ENCODE data around the gene APMAP. TPM values are rescaled to one million over a fixed set of nuclear protein-coding genes. Genes with fewer than 3 reads are reported as not detected.

Gene APMAP
- polyA plus RNA-seq, 1 donor, result 92.2 TPM

- no peak for DNase-seq
Observed at GRCh38 chr20:24966317-24967012, 26.1 kb downstream of the APMAP start.

- DNase-seq, result no peak
Observed at GRCh38 chr20:24965065-24965919, 27.3 kb downstream of the APMAP start.

GRCh38 chr20:24964506-24964840 lies 28.1 kb downstream of the APMAP start:
- DNase-seq, result no peak

- no peak for DNase-seq
Observed at GRCh38 chr20:24963672-24964505, 28.7 kb downstream of the APMAP start.

GRCh38 chr20:24962510-24962909 lies 30.0 kb downstream of the APMAP start:
- no peak for DNase-seq

GRCh38 chr20:24962182-24962492 lies 30.4 kb downstream of the APMAP start:
- DNase-seq, result no peak

GRCh38 chr20:24961384-24962181 lies 31.0 kb downstream of the APMAP start:
- DNase-seq, result no peak

- DNase-seq, result no peak
Observed at GRCh38 chr20:24960861-24961260, 31.7 kb downstream of the APMAP start.

GRCh38 chr20:24960302-24960801 lies 32.2 kb downstream of the APMAP start:
- DNase-seq, result no peak

- DNase-seq, result no peak
Observed at GRCh38 chr20:24959591-24960301, 32.8 kb downstream of the APMAP start.

GRCh38 chr20:24958506-24959385 lies 33.8 kb downstream of the APMAP start:
- no peak for DNase-seq

GRCh38 chr20:24957326-24958016 lies 35.1 kb downstream of the APMAP start:
- DNase-seq, result no peak

GRCh38 chr20:24956001-24956841 lies 36.3 kb downstream of the APMAP start:
- no peak for DNase-seq

GRCh38 chr20:24955045-24955444 lies 37.5 kb downstream of the APMAP start:
- no peak for DNase-seq

- DNase-seq, result no peak
Observed at GRCh38 chr20:24954566-24954965, 38.0 kb downstream of the APMAP start.

- no peak for DNase-seq
Observed at GRCh38 chr20:24954151-24954550, 38.4 kb downstream of the APMAP start.

GRCh38 chr20:24953621-24954133 lies 38.9 kb downstream of the APMAP start:
- no peak for DNase-seq

- DNase-seq, result no peak
Observed at GRCh38 chr20:24953209-24953575, 39.4 kb downstream of the APMAP start.
